Measurements from ENCODE around the gene TWF1. TPM values are rescaled to one million over a fixed set of nuclear protein-coding genes. Genes with fewer than 3 reads are reported as not detected.

TWF1 gene
- total and polyA plus RNA-seq, 9 of the 15 experiments (the other 6 are each of a cell fraction or from before 2014, with no cell fraction given), result 10.3 to 29.4 (median 23.4) TPM

DNA sequence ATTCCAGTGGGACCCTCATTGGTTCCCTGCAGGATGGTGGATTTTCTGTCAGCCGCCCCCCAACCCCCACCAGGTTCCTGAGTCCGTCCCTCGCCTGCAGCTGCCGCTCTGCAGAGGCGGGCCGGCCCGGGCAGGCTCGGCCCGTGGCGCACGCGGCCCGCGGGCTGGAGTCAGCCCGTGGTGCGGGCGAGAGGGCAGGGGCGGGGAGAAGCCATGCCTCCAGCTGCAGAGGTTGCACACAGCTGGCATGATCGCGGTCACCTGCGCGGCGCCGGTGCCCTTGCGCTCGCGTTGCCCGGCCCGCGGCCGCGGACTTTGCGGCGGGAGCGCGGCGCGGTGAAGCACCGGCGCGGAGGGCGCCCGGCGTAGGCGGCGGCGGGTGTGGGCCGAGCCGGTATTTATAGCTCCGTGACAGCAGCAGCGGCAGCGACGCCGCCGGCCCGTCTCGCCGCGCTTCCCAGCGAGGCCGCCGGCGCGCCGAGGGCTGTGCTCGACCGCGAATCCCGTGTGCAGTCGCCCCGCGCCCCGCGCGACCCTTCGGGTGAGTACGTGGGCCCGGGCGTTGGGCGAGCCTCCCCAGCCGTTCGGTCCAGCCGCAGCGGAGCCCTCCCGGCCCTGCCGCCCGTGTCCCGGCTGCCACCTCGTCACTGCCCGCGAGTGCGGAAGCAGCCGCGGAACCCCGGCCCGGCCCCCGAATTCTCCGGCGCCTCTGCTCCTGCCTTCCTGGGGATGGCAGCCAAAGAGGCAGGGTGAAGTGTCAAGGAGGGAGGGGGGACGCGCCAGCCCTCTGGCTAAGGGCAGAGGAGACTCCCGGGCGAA lies 29.7 kb upstream of the TWF1 start, which contains the start of gene TMEM117 (continued):
- TF ChIP-seq ZNF592 (IDR thresholded peaks at IDR 0.05), result peak; percentile 34; the same call in 1 of the 2 replicates
- peak; percentile 74; the same call in 1 of the 2 replicates for TF ChIP-seq CREB3L1 (IDR thresholded peaks at IDR 0.05; ENCODE audit: borderline replicate concordance, low read depth)
- no peak for TF ChIP-seq IRF2 (CRISPR knock-in tag; IDR thresholded peaks at IDR 0.05)
- no peak for TF ChIP-seq ZBTB7A (IDR thresholded peaks at IDR 0.05; ENCODE audit: borderline replicate concordance, control insufficient read depth, low read depth, low read length)
- TF ChIP-seq BACH1 (tag; IDR thresholded peaks at IDR 0.05), result no peak
- TF ChIP-seq ZBTB33 (CRISPR knock-in tag; IDR thresholded peaks at IDR 0.05), result peak; percentile 57; the same call in 1 of the 2 replicates
- TF ChIP-seq E2F8 (IDR thresholded peaks at IDR 0.05; ENCODE audit: low read depth, partially characterized antibody), result no peak
- TF ChIP-seq RNF2 (IDR thresholded peaks at IDR 0.05), result no peak
- no peak for TF ChIP-seq MAFF (IDR thresholded peaks at IDR 0.05; ENCODE audit: low read length)
- TF ChIP-seq, protein P1, sequence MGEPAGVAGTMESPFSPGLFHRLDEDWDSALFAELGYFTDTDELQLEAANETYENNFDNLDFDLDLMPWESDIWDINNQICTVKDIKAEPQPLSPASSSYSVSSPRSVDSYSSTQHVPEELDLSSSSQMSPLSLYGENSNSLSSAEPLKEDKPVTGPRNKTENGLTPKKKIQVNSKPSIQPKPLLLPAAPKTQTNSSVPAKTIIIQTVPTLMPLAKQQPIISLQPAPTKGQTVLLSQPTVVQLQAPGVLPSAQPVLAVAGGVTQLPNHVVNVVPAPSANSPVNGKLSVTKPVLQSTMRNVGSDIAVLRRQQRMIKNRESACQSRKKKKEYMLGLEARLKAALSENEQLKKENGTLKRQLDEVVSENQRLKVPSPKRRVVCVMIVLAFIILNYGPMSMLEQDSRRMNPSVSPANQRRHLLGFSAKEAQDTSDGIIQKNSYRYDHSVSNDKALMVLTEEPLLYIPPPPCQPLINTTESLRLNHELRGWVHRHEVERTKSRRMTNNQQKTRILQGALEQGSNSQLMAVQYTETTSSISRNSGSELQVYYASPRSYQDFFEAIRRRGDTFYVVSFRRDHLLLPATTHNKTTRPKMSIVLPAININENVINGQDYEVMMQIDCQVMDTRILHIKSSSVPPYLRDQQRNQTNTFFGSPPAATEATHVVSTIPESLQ (CRISPR knock-in tag; IDR thresholded peaks at IDR 0.05), result no peak
